ENCODE results near the gene ACTC1. TPM values are rescaled to one million over a fixed set of nuclear protein-coding genes. Genes with fewer than 3 reads are reported as not detected.
A peak's percentile ranks its signal among the peaks of the same experiment; 100 is the strongest.
"Not testable (repeated sequence)": the region's sequence is repeated elsewhere in the genome, so short reads cannot be mapped to it uniquely, and the experiment has no call there.

Gene ACTC1
- total RNA-seq = not detected

DNA sequence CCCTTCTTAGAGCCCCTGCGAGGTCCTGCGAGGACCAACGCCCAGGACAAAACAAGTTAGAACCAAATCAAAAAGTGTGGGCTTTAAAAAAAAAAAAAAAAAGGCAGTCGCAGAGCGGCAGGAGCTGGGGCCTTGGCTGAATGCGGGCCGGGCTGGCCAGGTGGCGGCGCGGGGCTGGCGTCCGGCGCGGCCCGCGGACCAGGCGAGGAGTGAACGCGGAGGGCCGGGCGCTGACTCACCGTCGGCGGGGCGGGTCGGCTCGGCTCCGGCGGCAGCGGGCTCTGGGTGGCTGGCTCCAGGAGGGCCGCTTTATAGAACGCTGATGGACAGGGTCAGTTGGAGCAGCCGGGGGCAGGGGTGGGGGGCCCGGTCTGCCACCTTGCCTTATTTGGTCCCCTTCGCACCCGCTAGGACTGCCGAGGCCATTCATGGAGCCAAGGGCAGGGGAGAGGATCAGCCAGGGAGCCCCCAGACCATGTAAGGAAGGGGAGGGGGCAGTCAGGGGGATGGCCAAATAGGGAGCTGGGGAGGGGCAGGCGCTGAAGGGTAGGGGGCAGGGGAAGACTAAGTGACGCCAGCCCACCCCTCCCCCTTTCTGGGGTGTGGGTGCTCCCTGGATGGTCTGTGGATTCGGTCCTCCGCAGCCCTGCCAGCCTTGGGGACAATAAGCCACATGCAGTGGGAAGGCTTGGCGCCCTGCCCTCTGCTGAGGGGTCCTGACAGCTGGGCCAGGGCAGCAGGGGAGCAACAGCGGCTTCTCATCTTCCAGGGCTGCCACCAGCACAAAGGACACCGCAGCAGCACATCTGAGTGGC lies at the start of gene ACTC1:
Gene ACTC1 (minus strand): TSS at position 283 of the 815 bp plus-strand sequence. CDS start 741 bp downstream, outside the sequence.
- DNase-seq (ENCODE audit: low read depth in 2 of 3, low spot score in 2 of 3) = peak in 2 of 3 donors; percentile 8 to 13

DNA sequence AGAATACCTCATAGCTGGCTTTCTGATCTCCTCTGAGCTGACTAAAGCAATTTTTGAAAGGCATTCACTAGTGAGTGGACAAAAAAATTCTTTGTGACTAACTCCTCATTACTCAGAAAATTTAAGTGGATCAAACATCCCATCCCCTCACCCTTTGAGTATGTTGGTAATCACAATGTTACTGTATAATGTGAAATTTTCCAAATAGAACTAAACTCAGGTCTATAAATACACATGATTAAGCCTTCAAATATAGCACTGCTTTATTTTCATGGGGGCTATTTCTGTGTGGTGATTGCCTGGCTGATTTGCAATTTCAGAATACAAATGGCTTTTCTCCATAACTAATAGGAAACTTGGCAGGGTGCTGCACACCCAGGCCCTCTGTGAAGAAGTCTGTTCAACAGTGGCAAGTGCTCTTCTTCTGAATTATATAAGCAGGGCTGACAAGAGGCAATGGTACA lies 45.9 kb upstream of the ACTC1 start:
- no peak for DNase-seq (ENCODE audit: low read depth in 2 of 3, low spot score in 2 of 3)

DNA sequence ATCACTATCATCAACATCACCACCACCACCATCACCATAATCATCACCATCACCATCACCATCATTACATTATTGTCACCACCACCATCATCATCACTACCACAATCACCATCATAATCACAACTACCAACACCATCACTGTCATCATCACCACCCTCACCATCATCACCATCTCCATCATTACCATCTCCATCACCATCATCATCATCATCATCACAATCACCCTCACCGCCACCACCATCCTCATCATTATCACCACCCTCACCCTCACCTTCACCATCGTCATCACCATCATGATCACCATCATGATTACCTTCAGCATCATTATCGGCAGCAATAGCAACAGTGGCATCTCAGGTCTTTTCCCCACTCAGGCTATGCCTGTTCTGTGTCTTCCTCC lies 42.9 kb upstream of the ACTC1 start:
- DNase-seq (ENCODE audit: low read depth in 2 of 3, low spot score in 2 of 3) = no peak

DNA sequence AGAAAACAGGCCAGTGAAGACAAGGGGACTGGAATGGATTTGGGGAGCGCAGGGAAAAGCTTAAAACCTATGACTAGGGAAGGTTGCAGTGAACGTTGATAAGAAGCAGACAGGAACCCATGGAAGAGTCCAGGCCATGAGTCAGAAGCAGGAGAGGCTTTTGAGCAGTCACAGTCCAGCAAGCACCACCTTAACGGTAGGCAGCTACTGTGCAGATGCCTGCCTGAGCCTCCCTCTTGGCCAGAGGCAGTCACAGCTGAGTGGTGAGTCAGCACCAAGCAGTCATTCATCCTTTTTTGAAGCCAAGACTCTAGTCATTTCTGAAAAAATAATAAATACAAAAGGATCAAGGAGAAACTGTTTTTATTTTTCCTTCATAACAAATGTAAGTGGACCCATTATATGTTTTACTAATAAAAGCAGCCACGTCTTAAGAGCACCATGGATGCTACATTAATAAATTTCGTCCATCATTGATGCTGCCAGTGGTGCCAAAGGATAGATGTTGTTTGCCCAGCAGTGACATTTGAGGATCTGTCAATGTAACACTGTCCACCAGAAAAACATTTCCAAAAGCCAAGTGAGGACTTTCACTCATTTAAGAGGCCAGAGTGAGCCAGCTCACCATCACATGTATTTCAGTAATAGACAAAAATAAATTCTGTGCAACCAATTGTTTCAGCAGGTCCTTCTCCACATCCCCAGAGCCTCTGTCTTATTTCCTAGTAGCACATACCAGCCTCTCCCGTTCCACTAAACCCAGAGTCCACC lies 42.1 kb upstream of the ACTC1 start:
- no peak for DNase-seq (ENCODE audit: low read depth in 2 of 3, low spot score in 2 of 3)

DNA sequence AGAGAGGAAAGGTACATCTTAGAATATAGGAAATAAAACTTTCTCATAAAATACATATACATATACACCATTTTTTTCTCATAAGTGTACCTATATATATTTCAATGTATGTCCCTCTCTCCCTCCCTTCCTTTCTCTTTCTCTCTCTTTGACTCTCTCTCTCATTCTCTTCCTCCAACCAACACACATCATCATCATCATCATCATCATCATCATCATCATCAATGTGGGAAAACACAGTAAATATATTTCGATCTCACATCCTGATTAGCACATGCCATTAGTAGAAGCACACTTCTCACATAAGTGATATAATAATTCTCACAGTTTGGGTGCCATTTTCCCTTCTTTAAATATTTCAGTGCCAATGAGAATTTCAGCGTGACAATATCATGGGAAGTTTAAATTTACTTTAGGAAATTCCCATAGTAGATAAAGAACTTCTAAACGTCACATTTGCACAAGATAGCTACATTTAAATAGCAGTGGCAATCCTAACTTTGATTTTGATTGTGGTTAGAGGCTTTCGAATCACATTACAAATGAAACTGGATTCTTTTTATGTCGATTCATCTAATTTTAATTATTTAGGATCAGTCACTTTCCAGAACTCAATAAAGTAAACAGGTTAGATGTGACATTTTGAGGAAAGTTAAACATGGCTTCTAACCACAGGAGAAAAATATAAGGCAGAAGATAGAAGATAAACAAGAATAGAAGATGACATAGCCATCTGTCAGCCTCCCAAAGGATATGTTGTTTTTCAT lies 33.0 kb upstream of the ACTC1 start:
- no peak for DNase-seq (ENCODE audit: low read depth in 2 of 3, low spot score in 2 of 3)

DNA sequence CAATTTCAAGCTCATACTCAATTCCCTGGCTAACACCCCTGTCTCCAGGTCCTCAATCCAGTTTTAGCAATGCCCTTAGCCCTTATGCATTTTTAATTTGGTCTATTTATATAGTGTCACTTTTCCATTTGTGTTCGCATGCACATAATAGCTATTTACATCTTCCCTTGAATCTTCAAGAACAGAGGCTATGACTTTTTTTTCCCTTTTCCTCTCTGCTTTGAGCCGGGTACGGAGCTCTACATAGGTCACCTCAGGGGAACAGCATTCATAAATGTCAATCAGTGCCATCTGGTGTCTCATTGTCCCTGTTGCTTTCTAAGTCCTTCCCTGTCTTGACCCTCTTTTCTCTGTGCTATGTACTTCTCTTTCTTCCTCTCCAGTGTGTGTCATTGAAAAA lies 26.5 kb upstream of the ACTC1 start:
- DNase-seq (ENCODE audit: low read depth in 2 of 3, low spot score in 2 of 3) = no peak

DNA sequence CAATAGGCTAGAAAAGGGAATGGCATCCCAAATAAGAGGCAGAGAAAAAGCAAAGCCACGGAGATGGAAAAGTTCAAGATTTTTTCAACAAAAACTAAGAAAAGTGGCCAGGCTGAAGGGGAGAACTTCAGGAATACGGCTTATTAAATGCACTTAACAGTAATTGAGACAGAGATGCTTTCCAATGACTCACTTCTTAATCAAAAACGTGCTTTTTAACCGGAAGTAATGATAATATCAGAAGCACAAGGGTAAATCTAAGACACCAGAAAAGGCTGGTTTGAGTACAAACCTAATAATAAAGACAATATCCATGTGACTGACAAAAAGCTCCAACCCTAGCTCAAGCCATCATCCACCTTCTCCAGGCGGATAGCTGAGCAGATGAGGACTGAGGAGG lies 24.8 kb upstream of the ACTC1 start:
- DNase-seq (ENCODE audit: low read depth in 2 of 3, low spot score in 2 of 3) = no peak

DNA sequence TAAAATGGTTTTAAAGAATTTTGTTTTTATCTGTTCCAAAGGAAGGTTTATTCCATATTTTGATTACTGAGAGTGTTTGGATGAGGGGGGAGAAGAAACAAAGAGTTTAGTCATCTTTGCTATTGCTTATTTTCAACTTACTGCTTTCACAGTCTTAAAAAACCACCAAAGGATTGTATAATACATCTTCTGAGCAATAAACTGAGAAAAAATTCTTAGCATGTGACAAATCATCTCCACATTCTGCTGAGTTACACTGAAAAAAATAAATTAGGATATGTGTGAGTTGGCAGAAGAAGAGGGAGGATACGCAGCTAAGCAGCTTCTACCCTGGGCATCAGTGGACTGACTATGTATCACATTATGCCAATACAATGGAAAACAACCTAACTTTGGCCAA lies 23.2 kb upstream of the ACTC1 start:
- DNase-seq (ENCODE audit: low read depth in 2 of 3, low spot score in 2 of 3) = no peak

DNA sequence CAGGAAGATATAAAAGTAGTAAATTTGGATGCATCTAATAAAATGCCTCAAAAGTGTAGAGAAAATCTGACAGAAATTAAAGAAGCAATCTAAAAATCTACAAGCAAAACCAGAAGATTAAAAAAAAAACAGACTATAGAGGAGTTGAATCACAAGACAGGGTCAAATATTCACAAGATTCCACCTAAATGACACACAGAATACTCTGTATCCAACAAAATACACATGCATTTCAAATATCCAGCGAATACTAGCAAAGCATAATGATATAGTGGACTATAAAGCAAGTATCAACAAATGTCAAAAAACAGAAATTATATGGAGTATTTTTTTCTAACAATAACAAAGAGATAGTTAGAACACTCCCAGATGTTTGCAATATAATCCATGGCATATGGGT lies 20.5 kb upstream of the ACTC1 start:
- no peak for DNase-seq (ENCODE audit: low read depth in 2 of 3, low spot score in 2 of 3)

DNA sequence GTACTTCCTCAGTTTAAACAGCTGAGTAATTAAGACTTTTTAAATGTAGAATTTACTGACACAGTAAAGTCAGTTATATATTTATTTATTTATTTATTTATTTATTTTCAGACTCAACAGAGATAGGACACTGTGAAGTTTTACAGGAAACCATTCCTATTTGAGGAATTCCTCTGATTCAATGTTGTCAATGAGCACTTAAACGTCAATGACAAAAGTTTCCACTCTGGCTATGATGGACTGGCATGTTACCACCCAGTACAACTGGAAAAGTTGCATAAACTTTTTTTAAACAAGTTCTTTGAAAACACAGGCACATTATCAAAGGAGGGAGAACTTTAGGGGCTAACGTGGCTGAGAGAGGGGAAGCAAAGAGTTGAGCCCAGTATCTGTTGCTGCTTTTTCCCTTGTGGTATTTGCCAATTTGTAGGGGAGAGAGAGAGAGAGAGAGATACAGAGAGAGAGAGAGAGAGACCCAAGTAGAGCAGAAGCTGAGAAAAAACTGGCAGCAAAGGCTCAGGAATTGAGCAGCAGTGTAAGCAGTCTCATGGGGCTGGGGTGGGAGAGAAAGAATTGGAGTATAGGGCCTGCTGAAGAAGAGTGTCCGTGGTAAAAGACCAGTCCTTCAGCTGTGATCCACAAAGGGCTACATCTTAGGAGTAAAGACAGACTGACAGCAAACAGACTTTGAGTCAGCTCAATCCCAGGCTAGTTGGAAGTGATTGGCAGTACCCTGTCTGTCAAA lies 18.3 kb upstream of the ACTC1 start:
- DNase-seq (ENCODE audit: low read depth in 2 of 3, low spot score in 2 of 3) = no peak

DNA sequence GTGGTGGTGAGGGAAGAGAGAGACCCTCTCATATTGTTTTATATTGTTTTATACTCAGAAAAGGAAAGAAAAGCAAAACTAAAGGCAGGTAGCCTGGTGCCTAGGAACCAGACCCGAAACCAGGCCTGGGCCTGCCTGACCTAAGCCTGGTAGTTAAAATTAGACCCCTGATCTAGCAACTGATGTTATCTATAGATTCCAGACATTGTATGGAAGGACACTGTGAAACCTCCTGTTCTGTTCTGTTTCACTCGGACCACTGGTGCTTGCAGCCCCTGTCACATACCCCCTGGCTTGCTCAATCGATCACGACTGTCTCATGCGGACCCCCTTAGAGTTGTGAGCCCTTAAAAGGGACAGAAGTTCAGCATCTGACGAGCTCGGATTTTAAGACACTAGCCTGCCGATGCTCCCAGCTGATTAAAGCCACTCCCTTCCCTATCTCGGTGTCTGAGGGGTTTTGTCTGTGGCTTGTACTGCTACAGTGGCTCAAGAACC lies 17.6 kb upstream of the ACTC1 start:
- not testable (repeated sequence) for DNase-seq (ENCODE audit: low read depth in 2 of 3, low spot score in 2 of 3)

DNA sequence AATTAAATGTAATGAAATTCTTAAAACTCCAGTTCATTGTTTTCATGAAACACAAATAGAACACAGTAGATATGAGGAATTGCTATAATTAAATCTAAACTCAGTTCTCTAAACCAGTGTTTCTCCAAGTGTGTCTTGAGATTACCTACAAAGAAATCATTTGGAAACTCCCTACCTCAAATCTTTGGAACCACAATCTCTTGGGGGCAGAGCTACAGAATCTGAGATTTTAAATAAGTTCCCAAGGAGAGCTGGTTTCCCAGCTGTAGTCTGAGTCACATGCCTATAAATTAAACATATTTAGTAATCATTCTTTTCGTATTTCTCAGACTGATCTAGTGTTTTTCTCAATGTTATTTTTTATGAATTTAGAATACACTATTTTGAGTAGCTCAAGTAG lies 17.0 kb upstream of the ACTC1 start:
- no peak for DNase-seq (ENCODE audit: low read depth in 2 of 3, low spot score in 2 of 3)

DNA sequence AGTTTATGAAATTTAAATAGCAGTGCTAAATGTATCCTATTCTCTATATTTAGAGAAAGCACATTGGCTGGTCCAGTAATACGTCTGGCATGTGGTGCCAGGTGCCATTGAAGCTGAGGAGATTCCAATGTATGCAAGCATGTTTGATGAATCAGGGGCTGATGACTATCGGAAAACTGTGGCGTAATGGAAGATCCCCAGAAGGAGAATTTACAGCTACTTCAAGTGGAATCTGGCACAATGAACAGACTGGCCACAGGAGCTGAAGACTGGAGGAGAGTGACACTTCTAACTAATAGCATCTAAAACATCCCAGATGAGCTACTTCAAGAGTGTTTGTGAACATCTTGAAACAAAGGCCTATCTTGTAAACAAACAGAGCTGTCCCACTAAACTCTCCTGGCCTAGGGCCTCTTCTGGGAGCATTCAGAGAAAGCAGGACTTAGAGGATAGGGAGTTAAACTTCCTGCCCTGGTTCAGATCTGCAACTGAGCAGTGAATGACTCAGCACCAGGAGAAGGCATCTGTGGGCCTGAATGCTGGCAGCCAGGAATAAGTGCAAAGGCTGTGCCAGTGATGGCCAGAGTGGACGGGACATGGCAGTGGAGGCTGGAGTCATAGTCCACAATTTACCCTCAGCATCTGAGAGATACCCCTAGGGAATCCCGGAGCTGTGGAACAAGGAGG lies 15.2 kb upstream of the ACTC1 start:
- no peak for DNase-seq (ENCODE audit: low read depth in 2 of 3, low spot score in 2 of 3)

DNA sequence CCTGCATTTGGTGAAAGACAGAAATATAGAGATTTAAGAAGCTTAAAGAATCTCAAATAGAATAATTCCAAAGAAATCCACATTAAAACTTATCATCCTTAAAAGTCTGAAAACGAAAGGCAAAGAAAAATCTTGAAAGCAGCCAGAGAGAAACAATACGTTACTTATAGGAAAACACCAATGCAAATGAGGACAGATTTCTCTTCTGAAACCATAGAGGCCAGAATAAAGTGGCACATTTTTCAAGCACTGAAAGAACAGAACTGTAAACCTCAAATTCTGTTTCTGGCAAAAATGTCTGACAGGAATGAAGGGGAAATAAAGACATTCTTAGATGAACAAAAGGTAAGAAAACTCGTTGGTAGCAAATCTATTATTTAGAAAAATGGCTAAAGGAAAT lies 13.8 kb upstream of the ACTC1 start:
- DNase-seq (ENCODE audit: low read depth in 2 of 3, low spot score in 2 of 3) = no peak

DNA sequence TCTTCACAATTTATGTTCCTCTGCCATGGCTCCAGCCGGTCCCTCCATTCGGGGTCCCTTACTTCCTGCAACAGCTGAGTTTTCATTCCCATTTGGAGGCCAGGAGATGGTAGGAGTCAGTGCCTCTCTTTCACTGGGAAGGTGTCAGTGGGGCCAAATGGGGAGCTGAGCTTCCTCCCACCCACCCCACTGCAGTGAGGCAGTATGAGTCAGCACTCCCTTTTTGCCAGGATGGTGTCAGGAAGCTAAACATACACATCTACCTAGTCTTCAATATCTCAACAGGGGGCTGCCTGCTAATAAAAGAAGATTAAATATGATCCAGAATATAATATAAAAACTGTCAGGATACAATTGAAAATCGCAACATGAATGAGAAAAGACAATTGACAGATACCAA lies 12.7 kb upstream of the ACTC1 start:
- DNase-seq (ENCODE audit: low read depth in 2 of 3, low spot score in 2 of 3) = no peak

DNA sequence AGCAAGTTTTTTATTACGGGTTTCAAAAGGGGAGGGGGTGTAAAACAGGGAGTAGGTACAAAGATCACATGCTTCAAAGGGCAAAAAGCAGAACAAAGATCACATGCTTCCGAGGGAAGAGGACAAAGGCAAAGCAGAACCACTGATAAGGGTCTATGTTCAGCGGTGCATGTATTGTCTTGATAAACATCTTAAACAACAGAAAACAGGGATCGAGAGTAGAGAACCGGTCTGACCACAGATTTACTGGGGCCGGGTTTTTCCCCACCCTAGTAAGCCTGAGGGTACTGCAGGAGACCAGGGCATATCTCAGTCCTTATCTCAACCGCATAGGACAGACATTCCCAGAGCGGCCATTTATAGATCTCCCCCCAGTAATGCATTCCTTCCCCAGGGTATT lies 11.9 kb upstream of the ACTC1 start:
- not testable (repeated sequence) for DNase-seq (ENCODE audit: low read depth in 2 of 3, low spot score in 2 of 3)

DNA sequence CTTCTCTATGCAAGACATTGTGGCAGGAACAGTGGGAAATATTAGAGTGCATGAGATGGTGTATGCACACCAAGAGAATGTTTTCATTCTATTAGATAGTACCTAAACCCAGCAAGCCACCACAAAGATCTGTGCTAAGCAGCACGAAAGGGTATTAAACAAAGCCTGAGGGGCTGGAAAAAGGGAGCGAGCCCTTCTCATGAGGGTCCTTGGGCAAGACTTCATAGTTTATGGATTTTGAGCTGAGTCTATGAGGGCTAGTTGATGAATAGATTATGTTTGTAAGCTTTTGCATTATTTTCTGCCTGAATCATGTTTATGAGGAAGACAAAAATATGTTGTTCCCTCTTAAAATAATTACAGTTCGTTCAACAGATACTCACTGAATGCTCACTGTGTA lies 9.4 kb upstream of the ACTC1 start:
- DNase-seq (ENCODE audit: low read depth in 2 of 3, low spot score in 2 of 3) = no peak

DNA sequence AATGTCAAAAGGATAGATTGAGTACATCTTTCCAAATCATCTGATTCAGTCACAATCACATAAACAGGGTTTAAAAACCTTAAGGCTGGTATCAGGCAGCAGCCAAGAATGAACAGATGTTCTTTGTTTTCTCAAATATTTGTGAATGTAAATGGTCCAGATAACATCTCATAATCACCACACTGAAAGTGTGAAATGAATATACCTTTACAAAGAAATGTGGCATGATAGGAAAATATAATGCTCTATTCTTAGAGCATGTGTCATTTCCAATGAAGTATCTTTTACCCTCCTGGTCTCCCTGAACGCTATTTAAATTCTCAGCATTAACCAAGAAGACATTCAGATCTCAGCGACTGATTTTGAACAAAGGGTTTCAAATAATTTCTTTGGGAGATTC lies 8.8 kb upstream of the ACTC1 start:
- no peak for DNase-seq (ENCODE audit: low read depth in 2 of 3, low spot score in 2 of 3)

DNA sequence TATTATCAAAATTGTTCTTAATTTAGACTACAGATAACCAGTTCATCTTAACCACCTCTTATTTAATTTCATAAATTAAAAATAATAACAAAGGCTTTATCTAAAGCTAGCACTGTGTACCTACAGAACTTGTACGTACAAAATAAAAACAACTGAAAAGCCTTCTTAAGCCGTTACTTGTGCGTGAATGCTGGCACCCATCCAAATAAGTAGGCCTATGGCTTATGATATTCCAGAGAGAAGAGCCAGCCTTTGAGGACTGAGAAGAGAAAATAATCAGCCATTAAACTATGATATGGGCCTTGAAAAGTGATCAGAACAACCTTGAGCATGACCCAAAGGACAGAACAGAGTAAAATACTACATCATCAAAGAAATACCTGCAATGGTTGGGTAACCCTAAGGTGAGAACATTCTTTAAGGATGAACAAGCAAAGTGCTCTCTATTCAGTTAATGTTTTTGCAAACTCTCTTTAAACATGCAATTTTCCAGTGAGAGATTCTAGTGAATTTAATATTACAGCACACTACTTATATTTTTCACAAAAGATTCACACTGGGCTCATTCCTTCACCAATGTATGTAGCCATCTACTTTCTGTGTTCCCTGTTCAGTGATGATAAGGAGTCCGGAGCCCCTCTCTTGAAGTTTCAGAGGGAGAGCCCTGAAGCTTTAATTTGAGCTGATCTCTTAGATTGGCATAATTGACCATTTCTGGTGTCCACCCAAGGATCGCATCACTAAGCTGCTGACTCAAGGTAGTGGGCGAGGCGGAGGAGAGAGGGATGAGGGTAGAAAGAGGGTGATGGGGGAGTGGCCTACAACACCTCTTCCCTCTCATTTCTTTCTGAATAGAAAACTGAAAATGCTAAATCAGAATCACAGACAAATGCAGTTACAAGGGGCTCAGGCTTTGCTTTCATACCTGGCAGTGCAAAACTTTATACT lies 7.7 kb upstream of the ACTC1 start:
- DNase-seq (ENCODE audit: low read depth in 2 of 3, low spot score in 2 of 3) = no peak
